NCI-H2196 treated with DMSO at 0.1 percent for 48 hours (cell line): Measurements from ENCODE around the gene DNAJC15.

Experiments used
- DNase-seq: peaks from one replicate; lab custom pipeline; 2025; ENCODE audit not compliant: unreplicated experiment; lab: John Stamatoyannopoulos, UW

The DNAJC15 gene

DNA sequence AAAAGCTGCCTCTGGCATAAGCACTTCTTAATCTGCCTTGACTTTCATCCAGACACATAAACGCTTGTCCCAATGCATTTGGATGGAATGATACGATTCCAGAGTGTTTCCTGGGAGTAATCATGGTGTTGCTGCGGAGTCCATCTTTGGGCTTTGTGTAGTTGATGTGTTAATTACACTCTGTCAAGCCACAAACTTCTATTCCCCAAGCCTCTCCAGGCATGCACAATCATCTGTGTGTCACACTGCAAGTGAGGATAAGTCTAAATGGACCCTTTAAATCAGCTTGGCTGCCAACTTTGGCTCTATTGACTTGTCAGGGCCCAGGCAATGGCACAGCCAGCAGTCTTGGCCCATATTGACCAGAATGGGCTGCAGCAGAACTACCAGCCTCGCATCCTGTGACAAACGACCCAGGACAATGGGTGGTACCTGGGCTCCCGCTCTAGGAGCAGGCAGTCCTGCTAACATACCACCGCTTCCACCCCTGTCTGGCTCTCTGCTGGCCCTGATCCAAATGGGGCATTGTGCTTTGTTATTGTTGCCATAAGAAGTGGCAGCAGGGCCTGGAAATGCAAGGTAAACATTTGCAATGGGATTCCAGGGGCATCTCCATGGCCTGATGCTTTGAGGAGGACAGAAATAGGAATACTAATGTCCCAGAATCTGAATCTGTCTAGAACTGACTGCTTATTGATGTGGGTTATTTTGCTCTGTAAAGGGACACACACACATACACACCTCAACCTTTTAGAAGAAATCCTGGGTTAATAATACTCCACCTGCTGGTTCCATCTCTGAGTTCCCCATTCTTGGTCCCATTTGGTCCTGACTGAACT lies 127.2 kb downstream of the DNAJC15 start:
- DNase-seq, result no peak

DNA sequence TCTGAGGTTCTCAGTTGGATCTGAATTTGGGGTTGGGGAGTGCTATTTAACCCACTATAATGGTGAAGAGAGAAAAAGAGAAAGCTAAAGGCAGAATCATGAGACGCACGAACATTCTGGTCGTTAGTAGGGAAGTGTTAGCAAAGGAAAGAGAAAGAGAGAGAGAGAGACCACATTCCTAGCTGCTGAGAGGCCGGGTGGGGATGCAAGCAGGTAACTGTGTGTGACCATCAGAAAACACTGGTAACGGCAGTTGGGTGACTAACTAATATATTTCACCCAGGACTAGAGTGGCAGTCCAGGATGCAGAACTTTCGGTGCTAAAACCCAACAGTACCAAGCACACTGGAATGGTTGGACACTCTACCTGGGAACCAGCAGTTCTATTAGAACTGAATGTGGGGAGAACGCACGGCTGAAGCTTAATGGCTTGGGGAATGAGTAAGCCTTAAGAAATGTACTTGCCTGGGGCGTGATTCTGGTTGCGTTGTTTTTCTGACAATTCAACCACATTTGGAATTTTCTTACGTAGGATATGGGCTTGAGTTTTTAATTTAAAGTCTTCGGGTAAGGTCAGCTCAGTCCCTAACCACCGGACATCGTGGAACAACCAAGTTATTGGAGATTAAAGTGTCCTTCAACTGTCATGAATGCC lies 130.2 kb downstream of the DNAJC15 start:
- DNase-seq, result no peak

DNA sequence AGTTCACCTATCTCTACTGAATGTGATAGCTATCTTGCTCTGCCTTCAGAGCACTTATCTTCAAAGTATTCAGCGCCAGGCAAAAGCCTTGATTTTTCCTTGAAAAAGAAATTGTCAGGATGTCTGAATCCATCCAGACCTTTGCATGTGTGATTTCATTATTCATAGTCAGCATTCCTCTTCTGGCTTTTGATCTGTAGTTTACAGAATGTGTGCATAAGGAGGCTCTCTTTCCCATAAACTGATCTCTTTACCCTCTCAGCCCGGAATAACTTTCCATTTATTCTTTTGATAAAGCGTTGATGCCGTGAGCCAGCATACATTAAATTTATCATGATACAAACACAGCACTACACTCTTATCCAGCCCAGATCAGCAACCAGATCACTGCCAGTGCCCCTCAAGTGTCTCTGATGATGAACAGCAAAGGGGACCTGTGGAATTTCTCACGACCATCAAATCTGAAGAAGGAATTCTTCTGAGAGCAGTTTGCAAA lies 130.8 kb downstream of the DNAJC15 start:
- no peak for DNase-seq

DNA sequence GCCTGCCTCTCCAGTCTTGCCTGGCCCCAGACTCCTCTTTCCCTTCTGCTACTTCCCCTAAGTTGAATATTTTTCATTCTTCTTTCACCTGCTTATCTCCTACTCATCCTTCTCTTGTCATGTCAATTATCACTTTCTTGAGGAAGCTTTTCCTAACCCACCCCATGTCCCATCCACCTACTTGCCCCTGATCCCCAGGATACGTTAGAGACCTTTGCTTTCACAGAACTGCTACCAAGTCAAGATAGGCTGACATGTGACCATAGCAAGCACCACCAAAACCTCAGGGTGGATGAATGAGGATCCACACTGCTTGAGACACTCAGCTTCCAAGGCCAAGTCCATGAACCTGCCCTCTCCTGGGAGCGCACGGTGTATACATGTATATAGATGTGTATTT lies 131.5 kb downstream of the DNAJC15 start:
- DNase-seq, result no peak

DNA sequence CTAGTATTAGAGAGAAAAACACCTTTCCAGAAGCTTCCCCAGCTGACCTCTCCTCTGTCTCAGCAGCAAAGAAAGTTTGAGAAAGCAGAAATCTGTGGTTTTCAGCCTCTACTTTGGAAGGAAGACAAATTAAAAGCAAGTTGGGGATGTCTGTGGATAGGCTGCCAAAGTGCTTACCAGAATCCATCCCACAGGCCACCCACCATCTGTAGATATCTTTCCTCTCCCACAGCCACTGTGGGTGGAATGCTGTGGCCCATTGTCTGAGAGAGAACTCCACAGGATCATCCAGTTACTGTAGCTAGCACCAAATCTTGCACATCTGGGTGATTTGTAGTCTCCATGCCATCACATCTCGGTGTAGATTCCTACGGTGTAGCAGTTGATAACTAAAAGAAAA lies 133.5 kb downstream of the DNAJC15 start:
- no peak for DNase-seq

DNA sequence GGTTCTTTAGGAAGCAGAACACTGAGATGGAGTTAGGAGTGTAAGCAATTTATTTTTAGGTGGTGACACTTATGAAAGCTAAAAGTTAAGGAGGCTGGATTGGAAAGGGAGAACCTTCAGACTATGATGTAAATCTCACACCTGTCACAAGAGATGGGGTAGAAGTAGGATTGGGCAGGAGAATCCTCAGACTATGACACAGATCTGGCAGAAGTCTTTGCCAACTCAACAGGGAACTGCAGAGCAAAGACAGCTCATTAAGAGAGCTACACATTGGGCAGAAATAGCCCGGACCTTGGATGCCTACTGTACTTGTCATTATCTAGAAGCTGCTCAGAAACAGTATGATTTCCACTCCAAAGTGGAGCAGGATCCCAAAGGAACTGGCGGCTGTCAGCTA lies 134.4 kb downstream of the DNAJC15 start:
- no peak for DNase-seq

DNA sequence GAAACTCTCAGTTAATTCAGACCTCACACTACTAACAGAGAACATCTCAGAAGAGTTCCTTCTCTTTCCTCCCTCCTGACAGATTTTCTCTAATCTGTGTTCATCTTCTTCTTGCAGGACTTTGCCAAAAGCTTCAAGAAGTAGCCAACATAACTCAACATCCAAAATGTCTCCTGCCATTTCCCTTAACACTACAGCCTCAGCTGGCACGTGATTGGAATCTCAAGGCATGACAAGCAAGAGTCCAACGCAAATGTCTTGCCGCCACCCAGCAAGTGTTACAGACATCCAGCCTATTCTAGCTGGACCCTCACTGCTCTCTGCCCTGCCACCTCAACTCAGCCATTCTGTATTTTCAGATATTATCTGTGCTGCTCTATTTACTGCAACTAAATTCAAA lies 135.1 kb downstream of the DNAJC15 start:
- DNase-seq, result no peak

DNA sequence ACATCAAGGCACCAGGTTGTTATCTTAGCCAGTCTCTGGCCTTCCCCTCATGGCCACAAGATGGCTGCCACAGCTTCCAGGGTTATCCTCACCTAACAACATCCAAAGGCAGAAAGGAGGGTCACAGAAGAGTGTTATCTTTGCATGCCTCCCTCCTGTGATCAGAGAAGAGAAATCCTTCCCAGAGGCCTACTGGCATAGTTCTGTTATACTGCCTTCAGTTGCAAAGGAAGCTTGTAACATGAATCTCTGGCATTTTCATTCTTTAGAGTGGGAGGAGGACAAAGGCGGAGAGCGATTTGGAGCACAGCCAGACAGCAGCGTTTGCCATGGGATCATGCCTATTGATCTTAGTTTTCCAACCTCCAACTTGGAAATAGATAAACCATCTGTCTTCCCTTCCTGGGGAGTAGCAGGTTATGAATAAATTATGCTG lies 135.7 kb downstream of the DNAJC15 start:
- no peak for DNase-seq
